Measurements from ENCODE around the gene LHX4. TPM values are rescaled to one million over a fixed set of nuclear protein-coding genes. Genes with fewer than 3 reads are reported as not detected.

LHX4 gene
- total RNA-seq, 1 donor from 2014 or later, result not detected

GRCh38 chr1:180278596-180279395, 48.7 kb downstream of the LHX4 start:
- peaks cover 23% of the 10 kb centered on the region for H3K36me3 Mint-ChIP-seq (ENCODE audit: low read depth)
- H3K27me3 Mint-ChIP-seq, result no peaks in the 10 kb centered on the region
- DNase-seq, result no peak
- H3K4me1 Mint-ChIP-seq, result no peaks in the 10 kb centered on the region
- no peak overlapping the region for H3K27ac Mint-ChIP-seq
- intact Hi-C loops (cut with micrococcal nuclease), result no loop called here
- no peaks in the 10 kb centered on the region for H3K9me3 Mint-ChIP-seq
- H3K4me3 Mint-ChIP-seq, result no peak overlapping the region

DNA sequence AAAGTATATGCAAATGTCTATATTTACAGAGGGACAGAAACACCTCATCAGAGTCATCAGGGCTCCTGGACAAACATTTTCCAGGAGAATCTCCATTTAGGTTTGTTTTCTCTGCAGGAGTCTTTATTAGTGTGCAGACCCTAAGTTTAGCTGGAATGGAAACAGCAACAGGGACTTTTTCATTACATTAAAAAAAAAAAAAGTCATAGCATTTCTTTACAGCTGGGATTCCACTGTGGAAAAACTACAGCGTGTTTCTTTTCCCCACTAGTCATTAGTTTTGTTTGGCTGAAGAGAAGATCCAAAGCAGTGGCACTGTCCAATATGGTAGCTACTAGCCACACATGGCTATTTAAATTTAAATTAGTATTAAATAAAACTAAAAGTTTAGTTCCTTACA, 49.6 kb downstream of the LHX4 start:
- no peak for DNase-seq
- no peak overlapping the region for H3K27ac Mint-ChIP-seq
- H3K36me3 Mint-ChIP-seq (ENCODE audit: low read depth), result peaks cover 20% of the 10 kb centered on the region
- H3K27me3 Mint-ChIP-seq, result no peaks in the 10 kb centered on the region
- H3K4me1 Mint-ChIP-seq, result no peaks in the 10 kb centered on the region
- intact Hi-C loops (cut with micrococcal nuclease), result no loop called here
- no peak overlapping the region for H3K4me3 Mint-ChIP-seq
- no peaks in the 10 kb centered on the region for H3K9me3 Mint-ChIP-seq

GRCh38 chr1:180280617-180281016, 50.6 kb downstream of the LHX4 start:
- no peaks in the 10 kb centered on the region for H3K4me1 Mint-ChIP-seq
- intact Hi-C loops (cut with micrococcal nuclease), result no loop called here
- H3K4me3 Mint-ChIP-seq, result no peak overlapping the region
- peaks cover 17% of the 10 kb centered on the region for H3K36me3 Mint-ChIP-seq (ENCODE audit: low read depth)
- H3K9me3 Mint-ChIP-seq, result no peaks in the 10 kb centered on the region
- H3K27ac Mint-ChIP-seq, result no peak overlapping the region
- no peaks in the 10 kb centered on the region for H3K27me3 Mint-ChIP-seq
- no peak for DNase-seq

DNA sequence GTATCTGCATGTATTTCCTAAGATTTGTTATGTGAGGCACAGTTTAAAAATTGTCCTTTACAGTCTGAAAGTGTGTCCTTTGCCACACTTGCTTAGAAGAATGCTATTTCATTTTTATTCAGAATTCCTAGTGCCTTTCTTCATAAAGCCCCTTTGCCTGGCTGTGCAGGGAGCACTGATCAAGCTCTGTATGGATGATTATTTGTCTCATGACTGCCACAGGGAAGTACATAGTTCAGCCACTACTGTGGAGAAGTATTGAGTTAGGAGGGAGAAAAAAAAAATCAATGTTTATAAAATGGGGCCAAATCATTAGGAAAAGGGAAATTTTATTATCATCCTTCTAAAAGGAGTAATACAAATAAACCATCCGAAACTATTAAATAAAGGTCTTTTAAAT, 51.4 kb downstream of the LHX4 start:
- intact Hi-C loops (cut with micrococcal nuclease), result no loop called here
- Mint-ChIP-seq H3K9me3 (no peaks in the 10 kb centered on the region), H3K36me3 (ENCODE audit: low read depth) (peaks cover 15% of the 10 kb centered on the region), H3K27me3 (no peaks in the 10 kb centered on the region), H3K4me3 (no peak overlapping the region), H3K4me1 (no peaks in the 10 kb centered on the region), H3K27ac (no peak overlapping the region)
- DNase-seq, result no peak

DNA sequence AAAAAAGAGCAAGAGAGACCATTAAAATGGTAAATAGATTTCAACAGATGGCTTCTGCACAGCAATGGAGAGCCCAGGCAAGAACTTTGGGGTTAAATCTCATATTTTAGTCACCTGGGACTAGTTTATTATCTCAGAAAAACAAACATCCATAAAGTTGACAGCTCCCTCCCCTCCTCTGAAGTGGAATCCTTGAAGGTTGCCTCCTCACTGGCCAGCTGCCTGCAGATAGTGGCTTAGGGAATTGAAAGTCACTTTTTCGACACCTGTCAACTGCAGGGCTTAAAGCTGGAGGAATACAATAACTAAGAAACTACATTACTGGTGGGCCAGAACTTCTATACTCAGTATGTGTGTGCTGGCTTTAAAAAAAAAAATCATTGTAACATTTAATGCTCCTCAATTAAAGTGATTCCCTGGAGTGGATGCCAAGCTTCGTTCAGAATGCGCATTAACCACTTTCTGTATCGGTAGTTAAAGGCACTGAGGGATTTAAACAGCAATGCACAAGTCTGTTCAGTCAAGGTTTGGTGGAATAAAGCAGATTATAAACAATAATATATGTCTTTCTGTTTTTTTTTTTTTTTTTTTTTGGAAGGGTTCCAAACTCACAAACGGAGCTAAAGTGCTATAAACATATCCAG, 52.5 kb downstream of the LHX4 start:
- intact Hi-C loops (cut with micrococcal nuclease), result no loop called here

GRCh38 chr1:180283098-180283497, 53.0 kb downstream of the LHX4 start:
- H3K27ac Mint-ChIP-seq, result no peak overlapping the region
- no peaks in the 10 kb centered on the region for H3K4me1 Mint-ChIP-seq
- intact Hi-C loops (cut with micrococcal nuclease), result no loop called here
- no peak for DNase-seq
- no peaks in the 10 kb centered on the region for H3K9me3 Mint-ChIP-seq
- H3K27me3 Mint-ChIP-seq, result no peaks in the 10 kb centered on the region
- no peak overlapping the region for H3K4me3 Mint-ChIP-seq
- peaks cover 15% of the 10 kb centered on the region for H3K36me3 Mint-ChIP-seq (ENCODE audit: low read depth)

More for the DNA sequence above, 52.5 kb downstream of the LHX4 start:
- Mint-ChIP-seq H3K9me3 (no peaks in the 10 kb centered on the region), H3K27me3 (no peaks in the 10 kb centered on the region), H3K36me3 (ENCODE audit: low read depth) (peaks cover 15% of the 10 kb centered on the region), H3K27ac (no peak overlapping the region), H3K4me3 (no peak overlapping the region), H3K4me1 (no peaks in the 10 kb centered on the region)
- DNase-seq, result no peak

DNA sequence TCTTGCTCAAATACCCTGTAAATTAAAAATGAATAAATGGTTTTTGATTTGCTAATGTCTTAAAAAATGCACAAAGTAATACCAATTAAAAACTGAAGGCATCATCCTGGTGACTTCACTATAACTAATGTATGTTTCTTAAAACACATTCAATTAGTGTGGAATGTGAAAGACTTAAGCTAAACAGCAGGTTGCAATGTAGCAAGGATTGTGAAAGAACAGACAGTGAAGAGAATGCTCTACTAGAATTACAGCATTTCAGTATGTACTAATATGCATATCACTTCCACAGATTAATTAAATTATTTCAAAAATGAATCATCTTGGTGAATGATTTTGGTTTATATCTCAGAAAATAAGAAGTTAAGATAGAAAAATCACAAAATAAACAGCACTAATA, 56.4 kb downstream of the LHX4 start:
- Mint-ChIP-seq H3K27me3 (no peaks in the 10 kb centered on the region), H3K27ac (no peak overlapping the region), H3K36me3 (ENCODE audit: low read depth) (peaks cover 17% of the 10 kb centered on the region), H3K4me1 (peaks cover 13% of the 10 kb centered on the region), H3K4me3 (no peak overlapping the region), H3K9me3 (peaks cover 6% of the 10 kb centered on the region)
- intact Hi-C loops (cut with micrococcal nuclease), result no loop called here
- DNase-seq, result no peak

GRCh38 chr1:180287988-180288705, 58.1 kb downstream of the LHX4 start:
- no peak for DNase-seq
- Mint-ChIP-seq H3K27me3 (no peaks in the 10 kb centered on the region), H3K4me3 (no peak overlapping the region), H3K4me1 (peaks cover 18% of the 10 kb centered on the region), H3K27ac (no peak overlapping the region), H3K36me3 (ENCODE audit: low read depth) (peaks cover 28% of the 10 kb centered on the region), H3K9me3 (peaks cover 9% of the 10 kb centered on the region)
- intact Hi-C loops (cut with micrococcal nuclease), result no loop called here

- Mint-ChIP-seq H3K27ac (no peak overlapping the region), H3K4me1 (peaks cover 18% of the 10 kb centered on the region), H3K27me3 (no peaks in the 10 kb centered on the region), H3K36me3 (ENCODE audit: low read depth) (peaks cover 26% of the 10 kb centered on the region), H3K9me3 (peaks cover 9% of the 10 kb centered on the region), H3K4me3 (no peak overlapping the region)
- no peak for DNase-seq
- intact Hi-C loops (cut with micrococcal nuclease), result no loop called here
Measured at GRCh38 chr1:180288940-180289339, 58.9 kb downstream of the LHX4 start.

DNA sequence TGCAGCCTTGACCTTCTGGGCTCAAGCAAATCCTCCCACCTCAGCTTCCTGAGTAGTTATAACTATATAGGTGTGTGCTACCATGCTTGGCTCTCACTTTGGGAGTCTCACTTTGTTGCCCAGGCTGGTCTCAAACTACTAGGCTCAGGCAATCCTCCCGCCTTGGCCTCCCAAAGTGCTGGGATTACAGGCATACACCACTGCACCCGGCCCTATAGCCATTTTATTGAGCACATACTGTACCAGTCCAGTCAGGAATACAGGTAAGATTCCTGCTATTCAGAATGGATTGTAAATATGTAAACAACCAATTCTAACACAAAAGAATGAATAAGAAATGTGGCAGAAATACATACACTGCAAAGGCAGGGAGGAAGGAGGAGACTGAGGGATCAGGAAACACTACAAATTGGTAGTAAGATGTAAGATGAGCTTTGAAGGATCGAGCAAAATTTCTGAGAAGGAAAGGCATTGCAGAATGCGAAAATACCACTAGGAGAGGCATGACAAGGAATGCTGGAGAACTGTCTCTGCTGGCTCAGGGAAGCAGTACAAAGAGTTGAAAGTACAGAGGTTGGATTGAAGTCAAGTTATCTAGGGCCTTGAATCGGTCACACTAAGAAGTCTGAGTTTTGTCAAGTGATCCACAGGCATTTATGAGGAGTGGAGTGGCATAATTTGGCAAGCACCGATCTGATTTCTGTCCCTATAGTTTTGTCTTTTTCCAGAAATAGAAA, 60.4 kb downstream of the LHX4 start:
- intact Hi-C loops (cut with micrococcal nuclease), result no loop called here
- no peak overlapping the region for H3K27ac Mint-ChIP-seq
- peaks cover 9% of the 10 kb centered on the region for H3K9me3 Mint-ChIP-seq
- peaks cover 18% of the 10 kb centered on the region for H3K4me1 Mint-ChIP-seq
- H3K27me3 Mint-ChIP-seq, result no peaks in the 10 kb centered on the region
- DNase-seq, result no peak
- H3K36me3 Mint-ChIP-seq (ENCODE audit: low read depth), result peaks cover 29% of the 10 kb centered on the region
- H3K4me3 Mint-ChIP-seq, result no peak overlapping the region

DNA sequence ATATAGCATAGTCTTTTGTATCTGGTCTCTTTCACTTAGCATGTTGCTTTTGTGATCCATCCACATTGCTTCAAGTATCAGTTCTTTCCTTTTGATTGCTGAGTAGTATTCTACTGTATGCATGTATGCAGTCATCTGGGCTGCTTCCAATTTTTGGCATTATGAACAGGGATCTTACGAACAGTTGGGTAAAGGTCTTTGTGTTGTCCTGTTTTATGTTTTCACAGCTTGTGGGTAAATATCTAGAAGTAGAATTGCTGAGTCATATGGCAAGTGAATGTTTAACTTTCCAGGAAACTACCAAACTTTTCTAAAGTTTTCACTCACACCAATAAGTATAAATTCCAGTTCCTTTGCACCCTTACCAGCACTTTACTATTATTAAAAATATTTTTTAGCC, 60.9 kb downstream of the LHX4 start:
- no peak for DNase-seq
- Mint-ChIP-seq H3K36me3 (ENCODE audit: low read depth) (peaks cover 31% of the 10 kb centered on the region), H3K27ac (no peak overlapping the region), H3K4me1 (peaks cover 22% of the 10 kb centered on the region), H3K9me3 (peaks cover 9% of the 10 kb centered on the region), H3K4me3 (no peak overlapping the region), H3K27me3 (no peaks in the 10 kb centered on the region)
- intact Hi-C loops (cut with micrococcal nuclease), result no loop called here

DNA sequence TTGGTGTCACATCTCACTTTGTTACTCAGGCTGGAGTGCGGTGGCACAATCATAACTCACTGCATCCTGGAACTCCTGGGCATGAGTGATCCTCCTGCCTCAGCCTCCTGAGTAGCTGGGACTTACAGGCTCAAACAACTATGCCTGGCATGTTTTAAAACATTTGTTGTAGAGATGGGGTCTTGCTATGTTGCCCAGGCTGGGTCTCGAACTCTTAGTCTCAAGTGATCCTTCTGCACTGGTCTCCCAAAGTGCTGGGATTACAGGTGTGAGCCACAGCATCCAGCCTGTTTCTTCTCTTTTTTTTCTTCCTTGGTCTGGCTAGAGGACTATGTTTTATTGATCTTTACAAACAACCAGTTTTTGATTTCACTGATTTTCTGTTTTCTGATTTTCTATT, 64.6 kb downstream of the LHX4 start:
- DNase-seq, result no peak
- Mint-ChIP-seq H3K4me1 (peaks cover 22% of the 10 kb centered on the region), H3K27ac (no peak overlapping the region), H3K9me3 (peaks cover 9% of the 10 kb centered on the region), H3K27me3 (no peaks in the 10 kb centered on the region), H3K4me3 (no peak overlapping the region), H3K36me3 (ENCODE audit: low read depth) (peaks cover 26% of the 10 kb centered on the region)
- intact Hi-C loops (cut with micrococcal nuclease), result no loop called here

DNA sequence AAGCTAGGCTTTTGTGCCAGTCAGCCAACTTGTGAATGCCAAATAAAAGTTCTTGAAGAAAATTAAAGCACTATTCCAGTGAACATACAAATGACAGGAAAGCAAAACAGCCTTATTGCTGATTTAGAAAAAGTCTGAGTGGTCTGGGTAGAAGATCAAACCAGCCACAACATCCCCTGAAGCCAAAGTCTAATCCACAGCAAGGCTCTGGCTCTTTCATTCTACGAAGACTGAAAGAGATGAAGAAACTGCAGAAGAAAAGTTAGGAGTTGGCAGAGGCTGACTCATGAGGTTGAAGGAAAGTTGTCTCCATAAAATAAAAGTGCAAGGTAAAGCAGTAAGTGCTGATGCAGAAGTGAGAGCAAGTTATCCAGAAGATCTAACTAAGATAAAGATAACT, 65.9 kb downstream of the LHX4 start:
- Mint-ChIP-seq H3K36me3 (ENCODE audit: low read depth) (peaks cover 21% of the 10 kb centered on the region), H3K27me3 (no peaks in the 10 kb centered on the region), H3K4me1 (peaks cover 15% of the 10 kb centered on the region), H3K4me3 (no peak overlapping the region), H3K9me3 (peaks cover 4% of the 10 kb centered on the region), H3K27ac (no peak overlapping the region)
- DNase-seq, result no peak
- intact Hi-C loops (cut with micrococcal nuclease), result no loop called here
